Right kidney (tissue), 1 donor: Measurements from ENCODE around the gene ST6GALNAC4.
A peak's percentile ranks its signal among the peaks of the same experiment; 100 is the strongest.
"Not testable (repeated sequence)": the region's sequence is repeated elsewhere in the genome, so short reads cannot be mapped to it uniquely, and the experiment has no call there.

Experiments
- DNase-seq: peaks from one replicate; pipeline ENCODE4 v3.0.0-alpha.2; 2016

The ST6GALNAC4 gene

DNA sequence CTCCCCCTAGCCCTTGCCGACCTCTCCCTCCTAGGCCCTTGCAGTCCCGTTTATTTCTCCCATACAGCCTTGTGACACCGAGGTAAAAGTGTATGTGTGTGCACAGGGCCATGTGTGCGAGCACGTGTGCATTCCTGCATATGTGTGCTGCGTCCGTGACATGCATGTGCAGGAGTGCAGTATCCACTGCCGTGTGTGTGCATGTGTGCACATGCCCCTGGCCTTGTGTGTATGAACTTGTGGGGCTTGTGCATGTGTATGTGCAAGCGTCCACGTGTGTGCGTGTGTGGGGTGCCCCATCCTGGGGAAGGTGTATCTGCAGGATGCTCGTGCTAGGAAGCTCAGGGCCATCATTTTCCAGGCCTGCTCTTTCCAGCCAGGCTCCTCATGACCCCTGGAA lies 46.0 kb downstream of the ST6GALNAC4 start:
- DNase-seq = no peak

DNA sequence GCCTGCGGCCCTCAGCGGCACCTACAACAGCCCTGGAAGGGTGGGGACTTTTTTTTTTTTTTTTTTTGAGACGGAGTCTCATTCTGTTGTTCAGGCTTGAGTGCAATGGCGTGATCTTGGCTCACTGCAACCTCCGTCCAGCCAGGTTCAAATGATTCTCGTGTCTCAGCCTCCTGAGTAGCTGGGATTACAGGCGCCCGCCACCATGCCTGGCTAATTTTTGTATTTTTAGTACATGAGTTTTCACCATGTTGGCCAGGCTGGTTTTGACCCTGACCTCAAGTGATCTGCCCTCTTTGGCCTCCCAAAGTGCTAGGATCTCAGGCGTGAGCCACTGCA lies 46.7 kb downstream of the ST6GALNAC4 start:
- not testable (repeated sequence) for DNase-seq

DNA sequence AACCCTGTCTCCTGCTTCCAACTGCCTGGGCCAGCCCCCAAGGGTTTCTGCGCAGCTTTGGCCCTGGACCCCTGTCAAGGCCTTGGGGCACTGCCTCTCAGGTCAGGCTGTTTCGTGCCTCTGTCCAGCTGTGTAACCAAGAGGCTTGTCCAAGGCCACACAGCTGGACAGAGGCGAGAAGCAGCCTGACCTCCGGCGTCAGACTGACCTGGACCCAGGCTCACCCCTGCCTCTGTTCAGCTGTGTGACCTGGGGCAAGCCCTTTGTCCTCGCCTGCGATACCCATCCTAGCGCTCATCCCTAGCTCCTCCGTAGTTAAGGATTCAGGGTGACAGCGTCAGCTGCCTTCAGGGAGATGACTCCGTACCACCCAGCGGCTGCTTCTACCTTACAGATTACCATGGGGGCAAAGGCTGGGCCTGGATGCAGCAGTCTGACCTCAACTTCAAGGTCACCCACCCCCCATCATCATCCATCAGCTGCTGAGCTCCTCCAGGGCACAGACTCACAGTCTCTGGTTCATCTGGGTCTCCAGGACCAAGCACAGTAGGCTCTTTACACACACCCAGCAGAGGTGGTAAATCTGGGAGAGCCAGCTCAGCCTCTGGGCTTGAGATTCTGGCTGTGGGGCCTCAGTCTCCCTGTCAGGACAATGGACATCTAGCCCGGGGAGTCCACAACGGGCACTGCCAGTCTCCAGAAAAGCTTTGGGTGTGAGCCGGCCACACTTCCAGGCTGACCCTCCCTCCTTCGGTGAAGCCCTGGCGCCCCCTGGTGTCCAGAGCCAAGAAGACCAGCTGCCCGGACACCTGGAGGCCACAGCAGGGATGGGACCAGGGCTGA lies 47.3 kb downstream of the ST6GALNAC4 start:
- peak; percentile 62 for DNase-seq

DNA sequence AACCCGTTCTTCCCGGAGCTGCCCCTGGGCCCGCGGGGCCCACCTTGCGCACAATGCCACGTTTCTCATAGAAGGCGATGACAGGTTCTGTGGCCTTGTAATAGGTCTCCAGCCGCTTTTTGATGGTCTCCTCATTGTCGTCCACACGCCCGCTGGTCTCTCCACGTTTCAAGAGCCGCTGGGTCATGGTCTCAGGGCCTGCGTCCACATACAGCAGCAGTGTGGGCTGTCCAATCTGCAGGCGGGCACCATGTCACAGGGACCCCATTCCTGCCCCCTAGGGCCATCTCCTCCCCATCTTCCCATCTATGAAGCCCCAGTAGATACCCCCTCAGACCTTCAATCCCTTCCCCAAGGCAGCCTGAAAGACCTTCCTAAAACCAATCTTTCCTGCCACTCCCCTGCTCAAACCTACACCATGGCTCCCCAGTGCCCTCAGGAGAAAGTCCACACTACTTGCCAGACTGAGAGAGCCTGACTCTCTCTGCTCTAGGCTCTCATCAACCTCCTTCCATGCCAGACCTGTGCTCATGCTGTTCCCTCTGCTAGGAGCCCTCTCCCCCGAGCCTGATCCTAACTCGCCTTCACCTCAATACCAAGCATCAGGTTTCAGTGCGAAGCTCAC lies 48.5 kb downstream of the ST6GALNAC4 start:
- no peak for DNase-seq

DNA sequence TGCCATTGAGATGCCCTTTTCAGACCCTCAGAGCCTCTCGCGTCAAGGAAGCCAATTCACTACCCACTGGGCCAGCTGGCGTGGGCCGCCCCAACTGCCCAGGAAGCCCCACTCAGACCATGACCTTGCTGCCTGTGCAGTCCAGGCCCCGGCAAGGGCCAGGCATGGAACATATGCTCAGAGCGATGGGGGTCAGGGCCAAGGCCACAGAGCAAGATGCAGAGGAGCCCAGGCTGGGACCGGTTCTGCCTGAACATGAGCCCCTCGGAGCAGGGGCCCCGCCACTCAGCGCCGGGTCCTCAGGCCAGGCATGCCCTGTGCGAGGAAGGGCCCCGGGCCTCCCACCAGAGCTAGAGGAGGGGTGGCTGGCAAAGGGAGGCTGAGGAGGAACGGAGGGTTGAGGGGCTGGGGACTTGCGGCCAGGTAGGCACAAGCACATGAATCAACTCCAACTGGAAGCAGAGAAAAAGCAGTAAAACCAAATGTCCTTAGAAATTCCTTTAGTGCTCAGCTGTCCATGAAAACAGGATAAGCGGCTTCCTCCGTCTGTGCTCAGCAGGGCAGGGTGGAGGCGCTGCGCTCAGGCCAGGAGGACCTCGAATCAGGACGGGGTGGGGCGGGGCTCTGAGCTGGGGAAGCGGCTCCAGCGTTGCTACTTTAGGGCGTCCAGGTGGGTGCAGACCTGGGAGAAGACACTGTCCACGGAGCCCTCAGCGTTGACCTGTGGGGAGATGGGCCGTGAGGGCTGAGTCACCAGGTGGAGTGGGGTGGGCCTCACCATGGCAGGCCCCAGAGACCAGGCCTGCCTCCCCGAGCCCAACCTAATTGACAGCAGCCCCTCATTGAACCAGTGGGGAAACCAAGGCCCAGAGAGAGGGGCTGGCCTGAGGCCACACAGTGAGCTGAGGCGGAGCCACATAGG lies 49.2 kb downstream of the ST6GALNAC4 start:
- DNase-seq = no peak

DNA sequence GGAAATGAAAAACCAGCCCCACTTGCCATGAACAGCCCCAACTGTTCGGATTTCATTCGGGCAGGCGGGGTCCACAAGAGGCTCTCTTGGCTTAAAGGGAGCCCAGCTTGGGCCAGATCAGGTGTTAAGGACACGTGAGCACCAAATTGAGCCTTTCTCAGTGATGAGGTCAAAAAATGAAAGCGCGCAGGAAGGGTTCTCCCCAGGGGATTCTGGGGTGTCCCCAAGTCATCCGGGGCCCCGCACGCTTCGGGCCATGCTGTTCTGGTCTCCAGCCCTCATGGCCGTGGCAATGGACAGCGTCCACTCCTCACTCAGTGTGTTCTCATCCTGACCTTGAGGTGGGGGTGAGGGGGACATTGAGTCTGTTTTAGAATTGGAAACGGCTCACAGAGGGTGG lies 50.3 kb downstream of the ST6GALNAC4 start:
- DNase-seq = no peak

DNA sequence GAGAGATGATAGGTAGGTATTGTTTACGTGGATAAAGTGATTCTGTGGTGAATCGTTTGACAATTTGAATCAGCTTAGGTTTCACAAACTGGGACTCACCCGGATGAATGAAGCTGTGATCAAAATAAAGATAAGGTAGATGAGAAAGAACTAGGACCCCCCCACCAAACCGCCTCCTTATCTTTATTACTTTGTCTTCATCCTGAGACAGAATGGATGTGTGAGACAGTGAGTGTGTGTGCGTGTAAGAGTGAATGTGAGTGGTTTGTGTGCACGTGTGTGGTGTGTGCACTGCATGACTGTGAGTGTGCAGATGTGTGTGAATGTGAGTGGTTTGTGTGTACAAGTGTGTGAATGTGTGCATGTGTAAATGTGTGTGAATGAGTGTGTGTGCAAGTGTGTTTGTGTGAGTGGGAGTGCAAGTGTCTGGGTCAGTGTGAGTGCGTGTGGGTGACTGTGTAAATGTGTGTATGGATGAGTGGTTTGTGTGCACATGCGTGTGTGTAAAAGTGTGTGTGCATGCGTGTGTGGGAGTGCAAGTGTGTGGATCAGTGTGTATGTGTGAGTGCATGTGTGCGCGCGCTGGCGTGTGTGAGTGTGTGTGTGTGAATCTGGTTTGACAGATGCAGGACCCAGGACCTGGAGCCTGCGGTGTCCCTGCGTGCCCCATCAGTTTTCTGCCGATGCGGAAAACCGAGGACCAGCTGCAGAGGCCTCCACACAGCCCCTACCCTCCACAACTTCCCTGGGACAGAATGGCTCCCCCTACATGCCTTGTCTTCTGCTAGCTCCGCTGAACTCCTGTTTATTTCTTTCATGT lies 51.0 kb downstream of the ST6GALNAC4 start:
- no peak for DNase-seq

DNA sequence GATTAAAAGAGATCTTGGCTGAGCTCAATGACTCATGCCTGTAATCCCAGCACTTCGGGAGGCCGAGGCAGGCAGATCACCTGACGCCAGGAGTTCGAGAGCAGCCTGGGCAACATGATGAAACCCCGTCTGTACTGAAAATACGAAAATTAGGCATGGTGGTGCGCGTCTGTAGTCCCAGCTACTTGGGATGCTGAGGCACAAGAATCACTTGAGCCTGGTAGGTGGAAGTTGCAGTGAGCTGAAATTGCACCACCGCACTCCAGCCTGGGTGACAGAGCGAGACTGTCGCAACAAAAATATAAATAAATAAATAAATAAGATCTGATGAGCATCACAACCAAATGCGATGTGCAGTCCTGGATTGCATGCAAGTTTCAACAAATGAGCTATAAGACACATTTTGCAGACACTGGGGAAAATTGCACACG lies 53.6 kb downstream of the ST6GALNAC4 start:
- DNase-seq = no peak

DNA sequence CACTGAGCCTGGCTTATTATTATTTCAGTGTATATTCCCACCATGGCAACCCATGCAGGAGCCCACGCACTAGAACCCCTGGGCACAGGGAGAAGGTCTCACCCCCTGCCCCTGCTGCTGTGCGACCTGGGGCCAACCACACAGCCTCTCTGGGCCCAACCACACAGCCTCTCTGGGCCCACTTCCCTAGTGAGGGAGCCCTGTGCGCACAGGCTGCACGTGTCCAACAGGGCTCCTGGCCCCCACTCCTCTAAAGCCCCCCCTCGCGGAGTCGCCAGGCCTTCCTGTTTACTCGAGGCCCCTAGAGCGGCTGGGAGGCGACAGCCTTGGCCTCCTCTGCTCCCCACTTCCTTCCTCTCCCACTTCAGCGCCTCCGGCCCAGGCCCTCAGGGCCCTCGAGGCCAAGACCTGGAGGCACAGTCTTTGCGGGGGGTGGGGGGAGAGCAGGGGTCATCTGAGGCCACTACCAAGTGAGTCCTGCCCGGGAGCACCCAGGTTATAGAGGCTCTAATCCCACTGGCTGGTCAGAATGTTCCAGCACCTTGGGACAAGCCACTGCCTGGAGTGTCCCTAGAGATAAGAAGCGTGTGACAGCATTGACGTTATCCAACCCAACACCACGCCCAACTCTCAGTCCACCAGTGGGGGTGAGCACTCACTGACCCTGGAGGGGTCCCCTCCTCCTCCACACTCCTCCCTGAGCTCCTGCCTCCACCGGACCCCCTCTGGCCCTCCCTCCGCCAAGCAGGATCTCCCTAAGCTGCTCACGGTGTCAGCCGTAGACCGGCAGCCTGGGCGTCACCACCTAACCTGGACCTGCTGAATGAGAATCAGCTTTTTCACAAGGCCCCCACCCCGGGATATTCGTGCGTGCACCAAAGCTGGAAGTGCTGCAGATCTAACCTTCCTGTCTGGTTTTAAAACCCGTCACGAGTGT lies 54.5 kb downstream of the ST6GALNAC4 start:
- DNase-seq = no peak

DNA sequence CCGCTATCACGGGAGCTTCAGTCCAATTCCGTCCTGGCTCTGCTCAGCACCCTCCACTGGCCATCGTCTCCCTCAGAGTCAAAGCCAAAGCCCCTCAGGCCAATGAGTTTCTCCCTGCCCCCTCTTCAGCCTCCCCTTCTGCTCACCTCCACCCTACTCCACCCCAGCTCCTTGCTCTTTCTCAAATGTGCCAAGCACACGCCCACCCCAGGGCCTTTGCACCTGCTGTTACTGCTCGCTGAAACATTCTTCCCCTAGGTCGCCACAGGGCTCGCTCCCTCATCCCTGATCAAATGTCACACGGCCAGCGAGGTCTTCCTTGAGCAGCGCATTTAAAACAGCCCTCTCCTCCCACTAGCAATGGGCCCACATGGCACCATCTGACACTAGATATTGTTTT lies 56.1 kb downstream of the ST6GALNAC4 start:
- no peak for DNase-seq

DNA sequence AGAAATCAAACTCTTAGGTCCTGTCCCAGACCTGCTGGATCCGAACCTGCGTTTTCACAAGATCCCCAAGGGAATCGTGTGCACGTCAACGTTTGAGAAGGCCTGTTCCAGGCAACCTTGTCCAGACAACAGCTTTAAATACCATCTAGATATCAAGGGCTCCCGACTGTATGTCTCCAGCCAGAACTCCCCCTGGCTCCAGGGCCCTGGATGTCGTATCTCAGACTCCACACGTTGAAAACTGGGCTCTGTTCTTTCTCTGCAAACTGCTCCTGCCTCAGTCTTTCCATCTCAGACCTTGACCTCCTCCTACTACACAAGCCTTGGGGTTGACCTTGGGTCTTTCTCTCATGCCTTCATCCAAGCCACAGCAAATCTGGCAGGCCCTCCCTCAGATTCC lies 56.6 kb downstream of the ST6GALNAC4 start:
- DNase-seq = no peak

DNA sequence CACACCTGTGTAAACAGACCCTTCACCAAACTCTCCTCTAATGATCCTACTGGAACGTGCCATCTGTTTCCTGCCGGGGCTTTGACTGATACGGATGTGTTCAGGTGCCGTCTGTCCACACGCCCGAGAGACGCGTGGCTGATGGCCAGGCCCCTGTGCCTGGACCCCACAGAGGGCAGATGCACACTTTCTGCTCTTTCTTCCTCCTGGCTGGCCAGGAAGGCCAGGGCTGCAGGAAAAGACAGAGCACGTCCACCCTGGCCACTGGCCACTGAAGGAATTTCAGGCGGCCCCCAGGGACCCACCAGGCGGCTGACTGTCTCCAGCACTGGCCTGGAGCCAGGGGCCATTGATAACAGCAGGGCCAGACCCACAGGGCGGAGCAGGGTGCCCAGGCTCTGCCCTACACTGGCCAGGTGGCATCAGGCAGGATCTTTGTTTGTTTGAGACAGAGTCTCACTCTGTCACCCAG lies 58.8 kb downstream of the ST6GALNAC4 start:
- no peak for DNase-seq
